HG03135 (cell line): ENCODE measurements around the gene AKIRIN1.
"Not testable (repeated sequence)": the region's sequence is repeated elsewhere in the genome, so short reads cannot be mapped to it uniquely, and the experiment has no call there.

ENCODE experiments used
- ATAC-seq: cut with Tn5 transposase; IDR thresholded peaks from one replicate; pipeline ENCODE4 v1.9.1; 2021; ENCODE audit warnings: mild to moderate bottlenecking, moderate library complexity; ENCODE audit not compliant: unreplicated experiment

Gene AKIRIN1

GRCh38 chr1:38990738-38991637 is at the start of gene AKIRIN1:
Gene AKIRIN1, plus strand, starts transcription at chr1:38991276. Its CDS starts 105 bp downstream, at chr1:38991381.
- ATAC-seq, result peak; percentile 97

- ATAC-seq, result no peak
These were observed 49.5 kb upstream of the AKIRIN1 start, which contains the start of gene RHBDL2 for GRCh38 chr1:38941527-38942019. Gene RHBDL2, minus strand, starts transcription at chr1:38941830. Its CDS starts 22,618 bp downstream, at chr1:38919212.

GRCh38 chr1:38942664-38943428 is 48.2 kb upstream of the AKIRIN1 start:
- no peak for ATAC-seq

- ATAC-seq, result no peak
These were observed 46.5 kb upstream of the AKIRIN1 start for GRCh38 chr1:38944547-38944946.

GRCh38 chr1:38950553-38950952 is 40.5 kb upstream of the AKIRIN1 start:
- no peak for ATAC-seq

- no peak for ATAC-seq
These were observed 37.6 kb upstream of the AKIRIN1 start for GRCh38 chr1:38953433-38953860.

- no peak for ATAC-seq
These were observed 32.1 kb upstream of the AKIRIN1 start for GRCh38 chr1:38958967-38959366.

- ATAC-seq, result no peak
These were observed 29.0 kb upstream of the AKIRIN1 start for GRCh38 chr1:38962113-38962512.

GRCh38 chr1:38962560-38962959 is 28.5 kb upstream of the AKIRIN1 start:
- no peak for ATAC-seq

- ATAC-seq, result no peak
These were observed 26.9 kb upstream of the AKIRIN1 start for GRCh38 chr1:38964140-38964548.

GRCh38 chr1:38973145-38973544 is 17.9 kb upstream of the AKIRIN1 start:
- ATAC-seq, result not testable (repeated sequence)

- ATAC-seq, result no peak
These were observed 17.2 kb upstream of the AKIRIN1 start for GRCh38 chr1:38973659-38974437.

GRCh38 chr1:38977399-38978244 is 13.5 kb upstream of the AKIRIN1 start:
- ATAC-seq, result not testable (repeated sequence)

- not testable (repeated sequence) for ATAC-seq
These were observed 12.9 kb upstream of the AKIRIN1 start for GRCh38 chr1:38978245-38978542.

GRCh38 chr1:38979380-38979779 is 11.7 kb upstream of the AKIRIN1 start:
- not testable (repeated sequence) for ATAC-seq

- no peak for ATAC-seq
These were observed 1.1 kb upstream of the AKIRIN1 start for GRCh38 chr1:38989979-38990378.

- peak; percentile 10 for ATAC-seq
These were observed 714 bp upstream of the AKIRIN1 start for GRCh38 chr1:38990386-38990737.

- no peak for ATAC-seq
These were observed 749 bp downstream of the AKIRIN1 start for GRCh38 chr1:38991638-38992411.

- ATAC-seq, result no peak
These were observed 1.5 kb downstream of the AKIRIN1 start for GRCh38 chr1:38992412-38993111.
